WTC11 (cell line): ENCODE measurements around the gene ENAH. TPM values are rescaled to one million over a fixed set of nuclear protein-coding genes. Genes with fewer than 3 reads are reported as not detected.

Source experiments
- ATAC-seq: fragments of 200-7000 bp; cut with Tn5 transposase; 2 replicates; pipeline ENCODE4 v1.10.0; 2021; ENCODE audit warnings: mild to moderate bottlenecking, moderate library complexity
- CTCF ChIA-PET: fragments of 300-600 bp; sonication (Branson Sonifier 250); formaldehyde crosslinking; loops from one replicate; lab custom pipeline; 2021; ENCODE audit warnings: antibody characterized with exemption; lab: Charles Lee
- POLR2A ChIA-PET: fragments of 350-600 bp; sonication (Branson Sonifier 250); formaldehyde crosslinking; loops from one replicate; lab custom pipeline; 2021; ENCODE audit warnings: antibody characterized with exemption; lab: Charles Lee
- DNase-seq: peaks from one replicate; pipeline ENCODE4 v3.0.0; 2021; ENCODE audit warnings: low spot score
- H3K27ac Mint-ChIP-seq: 2 replicates; pipeline ENCODE4 v1.8.0; 2021; ENCODE audit warnings: mixed read lengths
- H3K27me3 Mint-ChIP-seq: 2 replicates; pipeline ENCODE4 v1.8.0; 2021; ENCODE audit warnings: low read depth, mild to moderate bottlenecking, moderate library complexity, mixed read lengths
- H3K36me3 Mint-ChIP-seq: 2 replicates; pipeline ENCODE4 v1.8.0; 2021; ENCODE audit warnings: mixed read lengths
- H3K4me1 Mint-ChIP-seq: 2 replicates; pipeline ENCODE4 v1.8.0; 2022; ENCODE audit warnings: mixed read lengths
- H3K4me3 Mint-ChIP-seq: 2 replicates; pipeline ENCODE4 v1.8.0; 2021; ENCODE audit warnings: mild to moderate bottlenecking, moderate library complexity, mixed read lengths
- H3K9me3 Mint-ChIP-seq: 2 replicates; pipeline ENCODE4 v1.8.0; 2021; ENCODE audit warnings: mixed read lengths
- ARID4B ChIP-seq: sonication (generic); formaldehyde crosslinking; IDR thresholded peaks from 2 replicates; pipeline ENCODE4 v1.8.0; 2023; ENCODE audit warnings: missing genetic modification reagents, mild to moderate bottlenecking, borderline replicate concordance
- ATF3 ChIP-seq: sonication (generic); formaldehyde crosslinking; conservative IDR thresholded peaks from 2 replicates; pipeline ENCODE4 v1.8.1; 2022; ENCODE audit warnings: mild to moderate bottlenecking, missing genetic modification reagents
- E2F1 ChIP-seq: sonication (generic); formaldehyde crosslinking; IDR thresholded peaks from 2 replicates; pipeline ENCODE4 v1.8.0; 2022; ENCODE audit warnings: mild to moderate bottlenecking, missing genetic modification reagents
- EMX1 ChIP-seq: fragments of 250-450 bp; sonication (Bioruptor Pico); IDR thresholded peaks from 2 replicates; pipeline ENCODE4 v1.8.0; 2021; ENCODE audit warnings: mild to moderate bottlenecking
- FOXK1 ChIP-seq: sonication (generic); formaldehyde crosslinking; IDR thresholded peaks from 2 replicates; pipeline ENCODE4 v1.8.0; 2022; ENCODE audit warnings: mild to moderate bottlenecking, moderate library complexity, missing genetic modification reagents
- FOXP4 ChIP-seq: sonication (generic); formaldehyde crosslinking; IDR thresholded peaks from 2 replicates; pipeline ENCODE4 v1.8.0; 2022; ENCODE audit warnings: mild to moderate bottlenecking, missing genetic modification reagents
- HMGA2 ChIP-seq: fragments of 250-450 bp; sonication (Bioruptor Pico); IDR thresholded peaks from 2 replicates; pipeline ENCODE4 v1.4.0; 2021; ENCODE audit warnings: mild to moderate bottlenecking, moderate library complexity
- MAX ChIP-seq: sonication (generic); formaldehyde crosslinking; IDR thresholded peaks from 2 replicates; pipeline ENCODE4 v1.8.0; 2022; ENCODE audit warnings: mild to moderate bottlenecking, missing genetic modification reagents
- NR2C2 ChIP-seq: sonication (generic); formaldehyde crosslinking; IDR thresholded peaks from 2 replicates; pipeline ENCODE4 v1.8.0; 2022; ENCODE audit warnings: mild to moderate bottlenecking, missing genetic modification reagents
- PRDM15 ChIP-seq: sonication (generic); formaldehyde crosslinking; IDR thresholded peaks from 2 replicates; pipeline ENCODE4 v1.8.0; 2022; ENCODE audit warnings: missing genetic modification reagents
- PREB ChIP-seq: sonication (generic); formaldehyde crosslinking; IDR thresholded peaks from 2 replicates; pipeline ENCODE4 v1.8.1; 2022; ENCODE audit warnings: mild to moderate bottlenecking, missing genetic modification reagents, moderate library complexity, borderline replicate concordance
- PRRX2 ChIP-seq: fragments of 250-450 bp; sonication (Bioruptor Pico); IDR thresholded peaks from 2 replicates; pipeline ENCODE4 v1.8.0; 2021; ENCODE audit warnings: mild to moderate bottlenecking
- SMAD3 ChIP-seq: sonication (generic); formaldehyde crosslinking; IDR thresholded peaks from 2 replicates; pipeline ENCODE4 v1.8.0; 2022; ENCODE audit warnings: missing genetic modification reagents, mild to moderate bottlenecking, borderline replicate concordance
- SP1 ChIP-seq: sonication (generic); formaldehyde crosslinking; conservative IDR thresholded peaks from 2 replicates; pipeline ENCODE4 v1.8.1; 2022; ENCODE audit warnings: missing genetic modification reagents
- TP53 ChIP-seq: sonication (generic); formaldehyde crosslinking; IDR thresholded peaks from 2 replicates; pipeline ENCODE4 v1.8.1; 2023; ENCODE audit warnings: mild to moderate bottlenecking, missing genetic modification reagents
- USF1 ChIP-seq: sonication (generic); formaldehyde crosslinking; IDR thresholded peaks from 2 replicates; pipeline ENCODE4 v1.8.0; 2022; ENCODE audit warnings: mild to moderate bottlenecking, missing genetic modification reagents
- ZNF138 ChIP-seq: sonication (generic); formaldehyde crosslinking; conservative IDR thresholded peaks from 2 replicates; pipeline ENCODE4 v1.8.1; 2022; ENCODE audit warnings: mild to moderate bottlenecking, moderate library complexity, missing genetic modification reagents
- ZNF232 ChIP-seq: sonication (generic); formaldehyde crosslinking; IDR thresholded peaks from 2 replicates; pipeline ENCODE4 v1.8.0; 2022; ENCODE audit warnings: mild to moderate bottlenecking, missing genetic modification reagents
- ZNF317 ChIP-seq: sonication (generic); formaldehyde crosslinking; IDR thresholded peaks from 2 replicates; pipeline ENCODE4 v1.8.1; 2023; ENCODE audit warnings: low read depth, mild to moderate bottlenecking, moderate library complexity, missing genetic modification reagents, borderline replicate concordance
- ZNF416 ChIP-seq: fragments of 250-450 bp; sonication (Bioruptor Pico); IDR thresholded peaks from 2 replicates; pipeline ENCODE4 v1.9.0; 2021; ENCODE audit warnings: mild to moderate bottlenecking, inconsistent platforms
- ZNF671 ChIP-seq: fragments of 250-450 bp; sonication (Bioruptor Pico); IDR thresholded peaks from 2 replicates; pipeline ENCODE4 v1.8.0; 2021; ENCODE audit warnings: mild to moderate bottlenecking
- total RNA-seq: library from RNA; stranded (reverse); gene quantifications from 3 replicates; pipeline ENCODE4 v1.2.3, GENCODE V29; 2021

ENAH gene
- total RNA-seq, 1 experiment from 2014 or later = 227 TPM

GRCh38 chr1:225651376-225651871 lies 1.5 kb downstream of the ENAH start:
- peaks cover 53% of the 10 kb centered on the region for H3K4me1 Mint-ChIP-seq
- POLR2A ChIA-PET = interaction anchor here (1.6 to 1.9 kb wide), 2 partner anchors 121 to 126 kb away, joined by 8 to 9 read pairs; partner anchors contain the start of gene SRP9
- ATAC-seq = no peak
- no peaks in the 10 kb centered on the region for H3K27me3 Mint-ChIP-seq
- CTCF ChIA-PET = interaction anchor here (1.0 to 2.4 kb wide), 2 partner anchors 170 to 176 kb away, joined by 4 to 10 read pairs; no protein-coding TSS in a partner anchor
- peak overlapping the region; percentile 93 for H3K4me3 Mint-ChIP-seq
- H3K27ac Mint-ChIP-seq = peak overlapping the region; percentile 98
- no peaks in the 10 kb centered on the region for H3K9me3 Mint-ChIP-seq
- DNase-seq = no peak
- no peak for TF ChIP-seq ZNF138 (CRISPR knock-in tag)
- no peak for TF ChIP-seq PRRX2
- TF ChIP-seq PREB = no peak
- TF ChIP-seq ZNF317 (CRISPR knock-in tag) = no peak
- TF ChIP-seq ARID4B (CRISPR knock-in tag) = no peak
- TF ChIP-seq TP53 (CRISPR knock-in tag) = no peak
- TF ChIP-seq FOXK1 (CRISPR knock-in tag) = no peak
- TF ChIP-seq ZNF232 (CRISPR knock-in tag) = no peak
- no peak for TF ChIP-seq EMX1 (CRISPR knock-in tag)
- TF ChIP-seq USF1 = no peak
- TF ChIP-seq MAX (CRISPR knock-in tag) = no peak
- TF ChIP-seq E2F1 (CRISPR knock-in tag) = no peak
- TF ChIP-seq FOXP4 (CRISPR knock-in tag) = no peak
- no peak for TF ChIP-seq ATF3 (CRISPR knock-in tag)
- no peak for TF ChIP-seq SMAD3
- peaks cover 5% of the 10 kb centered on the region; the same call in 1 of the 2 replicates for H3K36me3 Mint-ChIP-seq

- Mint-ChIP-seq H3K4me3 (peak overlapping the region; percentile 93), H3K27ac (peak overlapping the region; percentile 19)
- POLR2A ChIA-PET = no interaction called here
- TF ChIP-seq PRDM15 (CRISPR knock-in tag) (no peak), ZNF416 (CRISPR knock-in tag) (no peak), SP1 (CRISPR knock-in tag) (no peak), ZNF671 (CRISPR knock-in tag) (no peak), HMGA2 (CRISPR knock-in tag) (no peak), NR2C2 (CRISPR knock-in tag) (no peak)
Measured at GRCh38 chr1:225650179-225650578, 2.7 kb downstream of the ENAH start.

More at GRCh38 chr1:225650179-225650578, 2.7 kb downstream of the ENAH start:
- CTCF ChIA-PET = interaction anchor here (0.7 to 0.9 kb wide), 2 partner anchors 132 to 176 kb away, joined by 3 to 4 read pairs; no protein-coding TSS in a partner anchor
- DNase-seq = no peak
- Mint-ChIP-seq H3K36me3 (peaks cover 11% of the 10 kb centered on the region), H3K4me1 (peaks cover 51% of the 10 kb centered on the region), H3K9me3 (peaks cover 4% of the 10 kb centered on the region), H3K27me3 (no peaks in the 10 kb centered on the region)
- no peak for ATAC-seq
